Stomach smooth muscle (tissue), 2 donors: ENCODE results near the gene G3BP1.
"Not testable (repeated sequence)": the region's sequence is repeated elsewhere in the genome, so short reads cannot be mapped to it uniquely, and the experiment has no call there.

Experiments
- H3K27ac ChIP-seq: one replicate; pipeline ENCODE4 v1.7.0; 2013; ENCODE audit warnings: mild to moderate bottlenecking, low read length, inconsistent platforms
- H3K27me3 ChIP-seq, 2 donors: one replicate each; pipeline ENCODE4 v1.7.0; 2013; ENCODE audit warnings: low read length in 2 of 2; ENCODE audit not compliant: insufficient read depth in 2 of 2, control insufficient read depth in 1 of 2
- H3K36me3 ChIP-seq, 2 donors: one replicate each; pipeline ENCODE4 v1.7.0; 2013; ENCODE audit warnings: low read length in 2 of 2; ENCODE audit not compliant: control insufficient read depth in 2 of 2, insufficient read depth in 2 of 2
- H3K4me1 ChIP-seq: one replicate; pipeline ENCODE4 v1.7.0; 2013; ENCODE audit warnings: low read length; ENCODE audit not compliant: control insufficient read depth, insufficient read depth
- H3K4me3 ChIP-seq, 2 donors: one replicate each; pipeline ENCODE4 v1.7.0; 2013; ENCODE audit warnings: low read length in 2 of 2
- H3K9ac ChIP-seq, 2 donors: one replicate each; pipeline ENCODE4 v1.7.0; 2013; ENCODE audit warnings: low read length in 2 of 2, mild to moderate bottlenecking in 1 of 2
- H3K9me3 ChIP-seq, 2 donors: one replicate each; pipeline ENCODE4 v1.7.0; 2013; ENCODE audit warnings: low read length in 2 of 2; ENCODE audit not compliant: control insufficient read depth in 2 of 2
- donor health status: healthy.
- donor health status: Pancreatic carcinoma.

G3BP1 gene

GRCh38 chr5:151771259-151772028, at the start of gene G3BP1:
Gene G3BP1, plus strand, starts transcription at chr5:151771954. Its CDS starts 14,667 bp downstream, at chr5:151786621.
- no peaks in the 10 kb centered on the region for H3K27me3 ChIP-seq
- no peaks in the 10 kb centered on the region for H3K36me3 ChIP-seq
- H3K4me1 ChIP-seq = peaks cover 21% of the 10 kb centered on the region
- H3K9me3 ChIP-seq = peaks cover 0 to 3% of the 10 kb centered on the region in 2 donors
- peak within 1 kb of the TSS; percentile 91 to 92 for H3K9ac ChIP-seq
- H3K27ac ChIP-seq = peak within 1 kb of the TSS; percentile 97
- peak within 1 kb of the TSS; percentile 67 to 98 for H3K4me3 ChIP-seq

- Histone ChIP-seq H3K9me3 (no peaks in the 10 kb centered on the region), H3K27me3 (no peaks in the 10 kb centered on the region), H3K4me1 (peaks cover 8% of the 10 kb centered on the region), H3K9ac (no peak overlapping the region), H3K27ac (no peak overlapping the region), H3K4me3 (no peak overlapping the region), H3K36me3 (no peaks in the 10 kb centered on the region)
Measured at GRCh38 chr5:151722546-151722945, 49.2 kb upstream of the G3BP1 start.

- Histone ChIP-seq H3K36me3 (no peaks in the 10 kb centered on the region), H3K27me3 (no peaks in the 10 kb centered on the region), H3K4me1 (peaks cover 3% of the 10 kb centered on the region), H3K9ac (no peak overlapping the region), H3K27ac (no peak overlapping the region), H3K4me3 (no peak overlapping the region), H3K9me3 (no peaks in the 10 kb centered on the region)
Measured at GRCh38 chr5:151724360-151724759, 47.4 kb upstream of the G3BP1 start.

- not testable (repeated sequence) for H3K36me3 ChIP-seq, H3K27me3 ChIP-seq, H3K4me1 ChIP-seq, H3K9ac ChIP-seq, H3K9me3 ChIP-seq, H3K4me3 ChIP-seq, H3K27ac ChIP-seq
Measured at GRCh38 chr5:151729597-151729996, 42.2 kb upstream of the G3BP1 start.

- no peaks in the 10 kb centered on the region for H3K4me1 ChIP-seq
Measured at GRCh38 chr5:151730381-151730780, 41.4 kb upstream of the G3BP1 start.

GRCh38 chr5:151733358-151734063, 38.2 kb upstream of the G3BP1 start:
- H3K4me1 ChIP-seq = no peaks in the 10 kb centered on the region
- H3K9me3 ChIP-seq = no peaks in the 10 kb centered on the region
- no peak overlapping the region for H3K4me3 ChIP-seq
- H3K9ac ChIP-seq = no peak overlapping the region
- H3K27me3 ChIP-seq = no peaks in the 10 kb centered on the region
- no peak overlapping the region for H3K27ac ChIP-seq
- no peaks in the 10 kb centered on the region for H3K36me3 ChIP-seq

More at GRCh38 chr5:151730381-151730780, 41.4 kb upstream of the G3BP1 start:
- Histone ChIP-seq H3K4me3 (no peak overlapping the region), H3K9me3 (no peaks in the 10 kb centered on the region), H3K27me3 (no peaks in the 10 kb centered on the region), H3K36me3 (no peaks in the 10 kb centered on the region), H3K27ac (no peak overlapping the region), H3K9ac (no peak overlapping the region)

- no peak overlapping the region for H3K4me3 ChIP-seq
- H3K9ac ChIP-seq = no peak overlapping the region
- no peak overlapping the region for H3K27ac ChIP-seq
- no peaks in the 10 kb centered on the region for H3K4me1 ChIP-seq
- H3K36me3 ChIP-seq = no peaks in the 10 kb centered on the region
- H3K27me3 ChIP-seq = no peaks in the 10 kb centered on the region
- H3K9me3 ChIP-seq = no peaks in the 10 kb centered on the region
Measured at GRCh38 chr5:151734064-151734408, 37.7 kb upstream of the G3BP1 start.

- Histone ChIP-seq H3K9ac (no peak overlapping the region), H3K27me3 (no peaks in the 10 kb centered on the region), H3K27ac (no peak overlapping the region), H3K36me3 (no peaks in the 10 kb centered on the region), H3K4me3 (no peak overlapping the region), H3K9me3 (no peaks in the 10 kb centered on the region), H3K4me1 (peaks cover 14% of the 10 kb centered on the region)
Measured at GRCh38 chr5:151735646-151736045, 36.1 kb upstream of the G3BP1 start.

- no peak overlapping the region for H3K9ac ChIP-seq
- no peaks in the 10 kb centered on the region for H3K36me3 ChIP-seq
- H3K27me3 ChIP-seq = no peaks in the 10 kb centered on the region
- no peak overlapping the region for H3K4me3 ChIP-seq
- peaks cover 19% of the 10 kb centered on the region for H3K4me1 ChIP-seq
- no peak overlapping the region for H3K27ac ChIP-seq
- no peaks in the 10 kb centered on the region for H3K9me3 ChIP-seq
Measured at GRCh38 chr5:151737431-151737830, 34.3 kb upstream of the G3BP1 start.

- Histone ChIP-seq H3K9me3 (no peaks in the 10 kb centered on the region), H3K4me3 (no peak overlapping the region), H3K27me3 (no peaks in the 10 kb centered on the region), H3K9ac (no peak overlapping the region), H3K36me3 (peaks cover 0 to 3% of the 10 kb centered on the region in 2 donors), H3K4me1 (peaks cover 23% of the 10 kb centered on the region), H3K27ac (no peak overlapping the region)
Measured at GRCh38 chr5:151738125-151738848, 33.5 kb upstream of the G3BP1 start.
